Activated T-cell treated with anti-CD3 and anti-CD28 coated beads for 1 hour (primary cell): Measurements from ENCODE around the gene CD300A.
A peak's percentile ranks its signal among the peaks of the same experiment; 100 is the strongest.

Source experiments
- DNase-seq: peaks from one replicate; pipeline ENCODE4 v3.0.0-alpha.2; 2020; ENCODE audit warnings: low read depth

CD300A gene

GRCh38 chr17:74439691-74440567 is 26.5 kb upstream of the CD300A start:
- no peak for DNase-seq

DNA sequence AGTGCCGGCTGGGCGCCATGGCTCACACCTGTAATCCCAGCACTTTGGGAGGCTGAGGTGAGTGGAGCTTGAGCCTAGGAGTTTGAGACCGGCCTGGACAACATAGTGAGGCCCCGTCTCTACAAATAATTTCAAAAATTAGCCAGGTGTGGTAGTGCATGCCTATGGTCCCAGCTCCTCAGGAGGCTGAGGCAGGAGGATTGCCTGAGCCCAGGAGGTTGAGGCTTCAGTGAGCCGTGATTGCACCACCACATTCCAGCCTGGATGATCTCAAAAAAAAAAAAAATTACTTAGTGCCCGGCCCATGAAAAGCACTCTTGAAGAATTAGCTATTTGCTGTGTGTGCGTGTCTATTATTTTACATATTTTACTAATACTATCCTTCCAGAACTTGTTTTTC is 24.9 kb upstream of the CD300A start:
- DNase-seq, result no peak

- no peak for DNase-seq
Observed at GRCh38 chr17:74442291-74442669, 24.2 kb upstream of the CD300A start.

DNA sequence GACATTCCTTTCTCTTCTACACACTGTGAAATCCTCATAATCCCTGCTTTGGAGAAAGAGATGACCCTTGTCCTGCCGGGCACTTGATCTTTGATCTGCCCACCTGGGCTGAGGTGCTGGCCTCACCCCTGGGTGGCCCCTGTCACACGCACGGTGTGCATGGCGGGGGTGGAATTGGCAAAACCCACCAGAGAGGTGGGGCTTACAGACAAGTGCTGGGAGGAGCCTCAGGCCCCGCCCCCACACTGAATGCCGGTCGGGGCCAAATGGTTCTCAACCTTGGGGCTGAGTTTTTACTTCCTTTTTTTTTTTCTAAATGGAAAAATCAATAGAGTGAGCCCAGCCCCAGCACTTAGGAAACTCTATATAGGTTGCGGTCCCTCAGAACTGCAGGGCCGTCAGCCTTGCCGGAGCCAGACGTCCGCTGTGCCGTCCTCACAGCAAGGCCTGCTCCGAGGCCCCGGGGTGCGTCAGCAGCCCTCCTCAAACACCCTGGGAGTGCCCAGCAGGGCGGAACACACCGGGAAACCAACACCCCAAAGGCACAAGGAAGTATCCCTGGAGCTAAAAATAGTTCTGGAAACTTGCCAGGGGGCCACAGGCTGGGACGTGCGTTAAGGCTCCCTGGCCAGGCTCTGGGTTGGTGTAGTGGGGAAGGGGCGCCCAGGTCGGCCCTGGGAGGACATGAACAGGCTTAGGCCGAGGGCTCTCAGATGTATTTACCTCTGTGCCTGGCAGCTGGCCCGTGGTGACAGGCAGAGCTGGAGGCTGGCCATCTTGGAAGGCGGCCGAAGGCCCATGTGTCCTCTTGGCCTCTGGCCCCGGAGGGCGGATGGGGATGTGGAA is 23.5 kb upstream of the CD300A start:
- DNase-seq, result no peak

DNA sequence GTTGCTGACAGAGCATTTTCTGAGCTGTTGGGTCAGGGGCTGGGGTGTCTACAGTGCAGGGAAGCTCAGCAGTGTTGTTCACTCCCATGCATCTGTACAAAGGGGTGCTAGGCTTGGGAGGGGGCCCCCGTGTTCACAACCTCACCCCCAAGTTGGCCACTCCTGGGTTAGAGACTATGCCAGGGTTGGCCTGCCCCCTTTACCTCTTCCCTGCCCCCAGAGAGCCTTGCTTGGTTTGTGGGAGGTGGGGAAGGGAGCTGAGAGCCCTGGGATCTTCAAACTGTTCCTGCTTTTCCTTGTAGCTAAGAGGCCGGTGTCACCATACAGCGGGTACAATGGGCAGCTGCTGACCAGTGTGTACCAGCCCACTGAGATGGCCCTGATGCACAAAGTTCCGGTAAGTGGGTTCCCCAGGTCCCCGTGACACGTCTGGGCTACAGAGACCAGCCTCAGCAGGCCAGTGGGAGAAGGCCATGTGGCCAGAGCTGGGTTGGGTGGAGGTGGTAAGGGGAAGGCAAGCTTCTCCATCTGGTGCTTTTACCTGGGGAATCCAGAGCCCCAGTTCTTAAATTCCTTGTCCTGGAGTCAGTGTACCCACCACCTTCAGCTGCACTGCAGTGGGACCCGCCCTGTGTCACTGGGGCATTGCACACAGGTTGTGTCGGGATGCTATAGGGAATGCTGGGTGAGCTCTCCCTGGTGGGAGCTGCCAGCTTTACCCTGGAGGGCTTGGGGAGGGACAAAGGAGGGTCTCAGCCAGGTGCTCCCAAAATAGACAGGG is 22.7 kb upstream of the CD300A start:
- DNase-seq, result no peak

DNA sequence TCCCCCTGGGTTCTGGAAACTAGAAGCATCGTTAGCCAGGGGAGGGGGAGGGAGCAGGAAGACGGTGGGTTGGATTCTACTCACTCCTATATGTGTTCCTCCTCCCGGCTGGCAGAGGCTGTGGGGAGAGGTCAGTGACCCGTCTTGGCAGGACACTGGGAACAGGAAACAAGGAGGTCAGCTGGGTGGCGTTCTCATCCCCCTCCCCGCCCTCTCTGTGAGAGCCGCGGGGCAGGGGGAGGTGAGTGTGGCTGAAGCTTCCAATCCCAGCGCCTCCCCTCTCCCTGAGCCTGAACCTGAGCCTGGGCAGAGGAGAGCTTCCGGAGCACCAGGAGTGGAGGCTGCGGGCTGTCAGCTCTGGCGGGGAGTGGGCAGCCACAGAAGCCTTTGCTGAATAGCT is 22.0 kb upstream of the CD300A start:
- DNase-seq, result no peak

- no peak for DNase-seq
Observed at GRCh38 chr17:74445158-74445557, 21.3 kb upstream of the CD300A start.

GRCh38 chr17:74446551-74447500 is 19.6 kb upstream of the CD300A start:
- DNase-seq, result no peak

GRCh38 chr17:74447628-74448159 is 18.7 kb upstream of the CD300A start:
- no peak for DNase-seq

DNA sequence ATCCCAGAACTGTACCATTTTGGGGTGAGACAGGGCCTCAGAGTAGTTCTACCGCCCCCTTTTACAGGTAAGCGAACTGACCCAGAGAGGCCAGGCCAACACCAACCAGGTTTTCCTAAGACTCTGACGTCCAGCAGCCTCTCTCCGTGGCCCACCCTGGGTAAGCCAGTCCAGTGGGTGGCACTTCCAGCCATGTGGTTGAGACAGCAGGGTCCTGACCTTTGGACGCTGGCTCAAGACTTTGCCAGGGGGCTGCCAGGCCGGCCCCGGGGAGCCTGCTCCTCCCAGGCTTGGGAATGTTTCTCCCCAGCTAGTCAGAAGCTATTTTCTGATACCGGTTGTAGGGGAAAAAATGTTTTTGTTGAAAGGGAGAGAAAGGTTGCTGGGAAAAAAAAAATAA is 17.7 kb upstream of the CD300A start:
- no peak for DNase-seq

DNA sequence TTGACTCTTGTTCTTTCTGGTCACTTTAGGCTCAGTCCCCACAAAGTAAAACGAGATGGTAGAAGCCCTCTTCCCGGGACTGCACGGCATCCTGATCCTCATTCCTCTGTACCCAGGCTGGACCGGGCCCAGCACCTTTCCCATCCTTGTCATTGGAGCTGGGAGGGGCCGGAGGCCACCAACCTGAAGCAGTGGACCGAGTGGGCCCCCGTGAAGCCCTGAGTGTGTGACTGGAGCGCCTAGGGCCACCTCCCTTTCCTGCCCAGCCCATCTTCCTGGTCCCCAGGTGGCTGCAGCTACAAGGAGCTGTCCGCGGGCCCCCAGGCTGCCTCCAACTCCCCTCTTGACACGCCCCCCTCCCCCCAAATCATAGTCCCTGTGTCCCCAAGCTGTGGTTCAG is 17.1 kb upstream of the CD300A start:
- no peak for DNase-seq

DNA sequence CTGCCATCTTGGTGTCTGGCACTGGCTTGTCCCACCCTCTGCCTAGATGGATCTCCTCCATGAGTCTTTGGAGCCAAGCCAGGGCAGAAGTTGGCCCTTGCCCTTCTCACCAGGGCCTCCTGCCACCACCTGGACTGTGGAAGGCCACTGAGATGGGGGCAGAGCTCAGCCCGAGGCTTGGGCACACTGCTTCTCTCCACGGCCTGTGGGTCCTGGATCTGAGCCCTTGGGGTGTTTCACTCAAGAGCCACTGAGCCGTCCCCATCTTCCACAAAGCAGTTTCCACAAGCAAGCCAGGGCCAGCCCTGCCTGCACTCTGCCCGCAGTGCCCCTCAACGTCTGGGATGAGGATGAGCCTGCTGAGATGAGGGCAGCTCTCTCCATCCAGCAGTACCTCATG is 16.7 kb upstream of the CD300A start:
- no peak for DNase-seq

- DNase-seq, result no peak
Observed at GRCh38 chr17:74450231-74450630, 16.2 kb upstream of the CD300A start.

- DNase-seq, result no peak
Observed at GRCh38 chr17:74450925-74451403, 15.5 kb upstream of the CD300A start.

DNA sequence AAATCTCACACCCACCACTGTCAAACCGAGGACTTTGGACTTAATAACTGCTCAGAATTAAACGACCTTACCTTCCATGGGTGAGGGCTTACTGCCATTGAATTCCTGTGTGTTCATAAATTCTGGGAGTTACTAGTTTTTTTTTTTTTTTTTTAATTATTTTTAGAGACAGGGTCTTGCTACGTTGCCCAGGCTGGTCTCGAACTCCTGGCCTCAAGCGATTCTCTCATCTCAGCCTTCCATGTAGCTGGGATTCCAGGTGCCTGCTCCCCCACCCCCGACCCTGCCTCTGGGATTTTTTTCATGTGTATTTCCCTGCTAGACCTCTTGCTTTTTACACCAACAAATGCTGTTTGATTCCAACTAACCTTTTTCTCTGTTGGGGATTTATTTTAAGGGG is 14.9 kb upstream of the CD300A start:
- DNase-seq, result no peak

DNA sequence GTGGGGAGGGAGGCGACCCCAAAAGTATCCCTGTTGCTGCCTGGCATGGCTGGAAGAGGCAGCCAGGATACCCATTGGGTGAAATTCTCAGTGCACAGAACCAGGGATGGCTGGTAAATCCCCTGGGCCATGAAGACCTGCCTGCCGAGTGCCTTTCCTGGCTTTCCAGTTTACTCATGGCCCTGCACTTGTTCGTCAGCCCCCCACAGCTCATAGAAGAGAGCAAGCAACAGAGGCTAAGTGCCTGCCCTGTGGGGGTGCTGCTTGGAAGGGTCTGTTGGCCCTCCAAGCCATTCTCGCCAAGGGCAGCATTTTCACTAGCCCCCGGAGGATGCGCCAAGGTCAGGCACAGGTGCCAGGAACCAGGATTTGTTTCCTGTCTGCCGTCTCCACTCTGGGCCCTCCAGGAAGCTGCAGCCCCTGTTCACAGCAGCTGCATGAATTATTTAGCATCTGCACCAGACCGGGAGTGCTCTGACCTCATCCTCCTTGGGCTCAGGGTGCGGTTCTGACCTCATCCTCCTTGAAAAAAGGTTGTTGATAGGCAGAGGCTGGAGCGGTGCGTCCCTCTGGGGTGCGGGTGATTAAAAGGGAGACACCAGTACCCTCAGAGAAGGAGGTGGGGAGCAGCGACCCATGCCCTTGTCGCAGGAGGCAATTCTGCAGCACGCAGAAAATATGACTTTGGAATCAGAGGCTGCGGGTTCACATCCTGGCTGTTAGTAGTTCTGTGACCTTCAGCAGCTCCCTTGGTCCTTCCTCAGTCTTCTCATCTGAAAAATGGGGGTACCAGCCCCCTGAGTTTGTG is 14.2 kb upstream of the CD300A start:
- no peak for DNase-seq

- no peak for DNase-seq
Observed at GRCh38 chr17:74452841-74453661, 13.4 kb upstream of the CD300A start.

GRCh38 chr17:74453665-74454196 is 12.7 kb upstream of the CD300A start:
- peak; percentile 56 for DNase-seq
